Fibroblast of peridontal ligament (primary cell): Measurements from ENCODE around the gene NUP188.
"Not testable (repeated sequence)": the region's sequence is repeated elsewhere in the genome, so short reads cannot be mapped to it uniquely, and the experiment has no call there.

Experiments used
- DNase-seq: peaks from one replicate; pipeline ENCODE4 v3.0.0-alpha.2; 2010; ENCODE audit errors: extremely low read depth

The NUP188 gene

DNA sequence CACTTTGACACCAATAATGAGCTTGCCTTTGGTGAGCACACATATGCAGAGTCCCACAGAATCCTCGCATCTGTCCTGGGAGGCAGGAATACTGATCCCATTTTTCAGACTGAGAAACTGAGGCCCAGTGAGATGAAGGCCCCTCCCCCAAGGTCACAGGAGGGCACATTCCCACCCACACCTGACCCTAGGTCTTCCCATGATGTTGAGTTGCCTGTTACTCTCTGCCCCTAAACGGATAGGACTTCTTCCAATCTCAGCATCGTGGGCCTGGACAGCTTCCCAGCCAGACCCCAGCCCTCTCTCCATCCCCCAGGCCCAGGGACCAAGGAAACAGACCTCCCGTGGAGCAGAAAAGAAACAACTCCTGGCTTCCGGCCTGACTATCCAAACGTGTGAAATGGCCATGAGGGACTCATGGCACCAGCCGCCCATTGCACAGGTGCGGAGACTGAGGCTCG lies 79.8 kb downstream of the NUP188 start:
- DNase-seq = no peak

GRCh38 chr9:129027685-129028191 lies 80.2 kb downstream of the NUP188 start:
- no peak for DNase-seq

- DNase-seq = peak; percentile 93
These were observed 80.9 kb downstream of the NUP188 start, which contains the start of gene SH3GLB2 for GRCh38 chr9:129028192-129028966. Gene SH3GLB2 (minus strand): TSS chr9:129028331. CDS start chr9:129028154, 177 bp downstream.

- no peak for DNase-seq
These were observed 82.7 kb downstream of the NUP188 start for GRCh38 chr9:129030191-129030590.

GRCh38 chr9:129031514-129031913 lies 84.0 kb downstream of the NUP188 start:
- no peak for DNase-seq

DNA sequence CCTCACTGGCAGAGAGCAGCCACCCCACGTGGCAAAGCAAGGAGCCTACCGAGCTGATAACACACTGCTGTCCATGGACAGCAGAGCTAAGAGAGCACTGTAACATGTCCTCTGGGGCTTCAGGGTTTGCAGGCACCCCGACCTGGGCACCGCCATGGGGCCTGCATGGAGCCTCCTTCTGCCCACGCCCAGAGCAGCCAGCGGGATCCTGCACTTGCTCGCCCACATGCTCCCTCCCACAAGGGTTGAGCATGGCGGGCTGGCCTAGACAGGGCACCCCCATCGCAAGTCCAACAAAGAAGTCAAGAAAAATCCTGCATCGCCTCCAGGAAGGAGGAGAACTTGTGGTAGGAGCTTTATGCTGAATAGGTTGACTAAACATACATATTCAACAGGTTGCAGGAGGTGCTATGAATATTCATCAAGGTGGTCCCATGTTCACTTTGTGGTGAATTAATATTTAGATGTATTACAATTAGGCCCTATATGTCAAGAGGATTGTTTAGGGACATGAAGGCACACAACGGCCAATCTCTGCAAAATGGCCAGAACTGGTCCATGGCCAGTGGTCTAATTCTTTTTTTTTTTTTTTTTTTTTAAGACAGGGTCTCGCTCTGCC lies 85.2 kb downstream of the NUP188 start:
- no peak for DNase-seq

- DNase-seq = no peak
These were observed 85.7 kb downstream of the NUP188 start for GRCh38 chr9:129033216-129033615.

DNA sequence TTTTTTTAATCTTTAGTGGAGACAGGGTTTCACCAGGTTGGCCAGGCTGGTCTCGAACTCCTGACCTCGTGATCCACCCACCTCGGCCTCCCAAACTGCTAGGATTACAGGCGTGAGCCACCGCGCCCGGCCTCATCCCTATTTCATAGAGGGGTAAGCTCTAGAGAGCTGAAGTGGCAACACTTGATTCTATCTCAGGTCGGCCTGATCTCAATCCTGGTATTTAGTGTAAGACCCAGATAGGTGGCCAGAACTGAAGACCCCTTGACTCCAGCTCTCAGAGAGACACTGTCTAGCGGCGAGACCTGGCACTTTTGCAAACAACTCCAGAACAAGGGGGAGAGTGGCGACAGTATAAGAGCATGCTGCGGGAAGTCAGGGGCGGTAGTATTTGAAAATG lies 88.3 kb downstream of the NUP188 start:
- DNase-seq = not testable (repeated sequence)

DNA sequence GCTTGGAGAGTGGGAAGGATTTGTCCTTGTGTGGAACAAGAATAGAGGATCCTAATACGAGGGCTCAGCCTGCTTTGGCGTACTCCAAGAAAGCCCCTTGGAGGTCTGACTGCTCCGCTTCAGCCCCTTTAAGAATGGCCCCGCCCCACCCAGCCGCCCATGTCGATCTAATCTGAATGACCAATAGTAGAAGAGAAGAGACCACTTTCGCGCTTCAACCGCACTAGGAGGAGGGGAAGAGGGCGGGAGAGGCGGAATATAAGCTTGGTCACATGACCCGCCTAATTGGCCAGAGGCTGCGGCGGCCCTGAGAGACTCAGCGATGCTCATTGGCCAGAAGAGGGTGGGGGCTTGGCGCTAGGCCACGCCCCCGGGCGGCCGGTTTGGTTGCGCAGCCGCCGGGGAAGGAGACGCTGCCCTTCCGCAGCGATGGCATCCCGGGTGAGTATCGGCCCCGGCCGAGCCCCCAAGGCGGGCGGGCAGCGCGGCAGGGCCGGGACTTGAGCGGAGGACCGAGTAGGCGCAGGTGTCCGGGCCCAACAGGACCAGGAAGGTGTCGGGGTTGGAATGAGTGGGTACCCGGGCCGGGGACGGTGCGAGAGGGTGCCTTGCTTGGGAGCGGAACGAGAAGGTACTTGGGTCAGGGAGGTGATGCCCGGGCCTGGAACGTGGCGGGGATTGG lies 88.9 kb downstream of the NUP188 start, which contains the start of gene MIGA2:
TSS of gene MIGA2 (plus strand) at position 386 of the 682 bp plus-strand sequence. CDS start 3,969 bp downstream, outside the sequence.
- peak; percentile 98 for DNase-seq

DNA sequence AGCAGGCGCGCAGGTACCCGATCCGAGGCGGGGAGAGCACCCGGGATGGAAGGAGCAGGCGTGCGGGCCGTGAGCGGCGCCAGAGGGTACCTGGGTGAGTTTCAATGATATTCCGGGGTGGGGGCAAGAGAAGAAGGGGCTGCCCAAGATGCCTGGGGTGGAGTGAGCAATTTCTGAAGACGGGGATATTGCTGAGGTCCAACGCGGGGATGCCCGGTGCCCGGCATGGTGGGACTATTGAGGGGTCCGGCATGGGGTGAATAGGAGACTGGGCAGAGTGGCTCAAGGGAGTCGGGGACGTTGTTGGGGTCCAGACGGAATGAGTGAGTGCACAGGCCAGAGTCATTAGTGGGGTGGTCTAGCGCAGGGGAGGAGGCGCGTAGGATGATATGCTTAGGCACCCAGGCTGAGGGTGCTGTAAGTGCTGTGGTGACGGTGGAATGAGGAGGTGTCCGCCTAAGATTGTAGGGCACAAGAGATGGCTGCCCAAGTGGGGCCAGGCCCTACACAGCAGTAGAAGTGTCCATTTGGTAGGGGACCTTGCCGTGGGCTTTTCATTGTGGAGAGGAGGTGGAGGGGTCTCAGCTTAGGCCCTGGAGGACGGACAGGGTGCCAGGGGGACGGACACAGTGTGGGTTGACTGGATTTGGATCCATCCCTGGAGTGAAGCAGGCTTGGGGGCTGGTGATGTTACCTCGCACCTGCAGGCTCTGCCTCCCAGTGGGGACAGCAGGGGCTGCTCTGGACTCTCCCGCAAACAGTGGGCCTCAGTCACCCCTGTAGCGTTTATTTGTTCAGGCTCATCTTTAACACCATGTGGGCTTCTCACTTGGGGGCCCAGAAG lies 89.6 kb downstream of the NUP188 start:
- no peak for DNase-seq

GRCh38 chr9:129037767-129038098 lies 90.2 kb downstream of the NUP188 start:
- peak; percentile 49 for DNase-seq

DNA sequence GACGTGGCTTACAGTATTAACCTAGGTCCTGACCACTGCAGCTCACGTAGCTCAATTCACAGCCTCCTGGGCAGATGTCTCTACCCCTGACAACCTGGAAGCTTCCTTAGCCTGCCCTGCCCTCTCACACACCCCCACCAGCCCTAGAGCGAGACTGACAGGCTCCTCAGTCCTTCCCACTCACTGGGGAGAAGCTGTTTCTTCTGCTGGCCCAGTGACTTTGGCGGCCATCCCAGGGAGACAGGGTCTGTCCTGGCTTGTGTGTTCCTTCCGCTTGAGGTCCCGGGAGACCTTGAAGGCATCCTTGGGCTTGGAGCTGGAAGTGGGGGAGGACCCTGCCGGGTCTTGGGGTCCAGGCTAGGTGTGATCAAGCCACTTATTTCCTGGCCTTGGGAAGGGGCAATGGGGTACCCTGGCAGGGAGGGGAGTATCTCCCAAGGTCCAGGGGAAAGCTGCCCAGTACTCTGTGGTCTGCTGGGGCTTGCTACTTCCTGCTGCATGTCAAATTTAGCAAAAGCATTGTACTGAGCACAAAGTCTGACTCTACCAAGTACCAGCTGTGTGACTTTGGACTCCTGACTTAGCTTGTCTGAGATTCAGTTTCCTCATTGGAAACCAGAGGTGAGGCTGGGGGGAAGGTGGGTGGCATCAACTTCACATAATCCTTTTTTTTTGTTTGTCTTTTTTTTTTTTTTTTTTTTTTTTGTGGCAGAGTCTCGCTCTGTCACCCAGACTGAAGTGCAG lies 90.8 kb downstream of the NUP188 start:
- DNase-seq = no peak

GRCh38 chr9:129040113-129040643 lies 92.7 kb downstream of the NUP188 start:
- DNase-seq = no peak

GRCh38 chr9:129042016-129042415 lies 94.5 kb downstream of the NUP188 start:
- no peak for DNase-seq

GRCh38 chr9:129052592-129052991 lies 105.1 kb downstream of the NUP188 start:
- DNase-seq = no peak

DNA sequence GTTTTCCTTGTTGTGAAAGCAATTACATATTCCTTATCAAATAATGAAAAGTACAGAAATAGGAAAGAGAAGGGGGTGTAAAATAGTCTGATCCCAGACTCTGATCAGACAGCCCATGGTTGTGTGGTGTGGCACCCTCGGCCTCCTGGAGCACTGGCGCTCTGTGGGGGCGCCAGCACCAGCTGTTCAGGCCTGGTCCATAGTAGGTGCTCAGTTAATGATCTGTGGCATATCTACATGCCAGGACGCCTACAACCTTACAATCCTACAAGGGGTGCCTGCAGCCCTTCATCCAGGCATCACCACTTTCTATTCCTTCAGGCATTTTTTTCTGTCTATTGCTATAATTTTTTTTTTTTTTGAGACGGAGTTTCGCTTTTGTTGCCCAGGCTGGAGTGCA lies 105.5 kb downstream of the NUP188 start:
- no peak for DNase-seq

GRCh38 chr9:129054163-129054851 lies 106.8 kb downstream of the NUP188 start:
- DNase-seq = peak; percentile 27
